IMR-90 (cell line): ENCODE results near the gene SLC25A33.

ENCODE experiments used
- CEBPB ChIP-seq: IDR thresholded peaks from 2 replicates; pipeline ENCODE4 v1.6.1; 2012; ENCODE audit warnings: low read depth, low read length, improper control_type of control experiment
- CHD1 ChIP-seq: IDR thresholded peaks from 2 replicates; pipeline ENCODE4 v1.6.1; 2012; ENCODE audit warnings: low read depth, low read length, improper control_type of control experiment
- ELK1 ChIP-seq: fragments of 150-350 bp; IDR thresholded peaks from 2 replicates; pipeline ENCODE4 v1.6.1; 2016; ENCODE audit warnings: low read depth, mild to moderate bottlenecking, low read length, moderate library complexity, borderline replicate concordance
- FOS ChIP-seq: fragments of 150-350 bp; IDR thresholded peaks from 2 replicates; pipeline ENCODE4 v1.6.1; 2016; ENCODE audit warnings: low read depth, low read length
- MAFK ChIP-seq: IDR thresholded peaks from 2 replicates; pipeline ENCODE4 v1.6.1; 2012; ENCODE audit warnings: low read depth, low read length, improper control_type of control experiment
- MAZ ChIP-seq: IDR thresholded peaks from 2 replicates; pipeline ENCODE4 v1.6.1; 2012; ENCODE audit warnings: low read depth, mild to moderate bottlenecking, low read length, improper control_type of control experiment, moderate library complexity, borderline replicate concordance
- NFE2L2 ChIP-seq: fragments of 150-350 bp; IDR thresholded peaks from 2 replicates; pipeline ENCODE4 v1.6.1; 2016; ENCODE audit warnings: low read depth, mild to moderate bottlenecking, low read length
- POLR2A ChIP-seq: IDR thresholded peaks from 2 replicates; pipeline ENCODE4 v1.6.1; 2012; ENCODE audit warnings: mild to moderate bottlenecking, low read depth, low read length
- RAD21 ChIP-seq: IDR thresholded peaks from 2 replicates; pipeline ENCODE4 v1.6.1; 2012; ENCODE audit warnings: low read length, improper control_type of control experiment
- RCOR1 ChIP-seq: IDR thresholded peaks from 2 replicates; pipeline ENCODE4 v1.6.1; 2012; ENCODE audit warnings: mild to moderate bottlenecking, low read length, improper control_type of control experiment; ENCODE audit not compliant: insufficient replicate concordance
- RFX5 ChIP-seq: IDR thresholded peaks from 2 replicates; pipeline ENCODE4 v1.8.0; 2012; ENCODE audit warnings: low read depth, mild to moderate bottlenecking, low read length, moderate library complexity
- TF ChIP-seq, protein P1 (sequence below): conservative IDR thresholded peaks from 2 replicates; pipeline ENCODE4 v1.5.1; 2012; ENCODE audit warnings: mild to moderate bottlenecking, low read depth, low read length, improper control_type of control experiment
- TF ChIP-seq, protein P2 (sequence below): fragments of 150-350 bp; IDR thresholded peaks from 2 replicates; pipeline ENCODE4 v1.6.1; 2017; ENCODE audit warnings: mild to moderate bottlenecking, antibody characterized with exemption, low read length, low read depth

DNA sequence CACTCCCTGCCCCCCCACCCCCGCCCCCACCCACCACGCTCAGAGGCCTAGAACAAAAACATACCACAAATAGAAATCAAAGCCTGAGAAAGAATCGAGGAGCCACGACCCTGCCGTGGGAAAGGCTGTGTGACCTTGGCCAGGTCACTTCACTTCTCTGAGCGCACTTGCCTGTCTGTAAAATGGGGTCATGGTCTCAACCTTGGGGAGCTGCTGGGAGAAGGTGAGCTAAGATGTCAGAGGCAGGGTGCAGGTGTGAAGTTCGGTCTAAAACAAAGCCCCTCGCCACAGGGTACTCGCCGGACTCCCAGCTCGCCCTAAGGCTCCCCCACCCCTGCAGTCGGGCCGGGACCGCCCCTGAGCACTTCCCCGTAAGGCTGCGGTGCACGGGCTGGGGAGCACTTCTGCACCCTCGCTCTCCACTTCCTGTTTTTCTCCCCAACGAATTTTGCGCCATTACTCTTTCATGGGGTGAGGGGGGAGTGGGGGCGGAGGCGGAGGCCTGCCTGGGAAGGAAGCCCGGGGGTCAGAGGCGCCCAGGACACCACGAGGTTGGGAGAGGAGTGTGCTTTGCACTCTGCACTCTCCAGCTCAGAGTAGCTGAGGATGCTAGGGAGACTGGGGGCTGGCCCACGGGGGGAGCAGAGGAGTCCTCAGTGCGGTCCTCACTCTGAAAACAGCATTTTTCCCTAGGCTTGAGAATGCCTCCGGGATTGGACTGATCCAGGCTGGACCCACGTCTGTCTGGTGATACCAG lies 90.4 kb downstream of the SLC25A33 start:
- no peak for TF ChIP-seq RAD21
- TF ChIP-seq, protein P1, sequence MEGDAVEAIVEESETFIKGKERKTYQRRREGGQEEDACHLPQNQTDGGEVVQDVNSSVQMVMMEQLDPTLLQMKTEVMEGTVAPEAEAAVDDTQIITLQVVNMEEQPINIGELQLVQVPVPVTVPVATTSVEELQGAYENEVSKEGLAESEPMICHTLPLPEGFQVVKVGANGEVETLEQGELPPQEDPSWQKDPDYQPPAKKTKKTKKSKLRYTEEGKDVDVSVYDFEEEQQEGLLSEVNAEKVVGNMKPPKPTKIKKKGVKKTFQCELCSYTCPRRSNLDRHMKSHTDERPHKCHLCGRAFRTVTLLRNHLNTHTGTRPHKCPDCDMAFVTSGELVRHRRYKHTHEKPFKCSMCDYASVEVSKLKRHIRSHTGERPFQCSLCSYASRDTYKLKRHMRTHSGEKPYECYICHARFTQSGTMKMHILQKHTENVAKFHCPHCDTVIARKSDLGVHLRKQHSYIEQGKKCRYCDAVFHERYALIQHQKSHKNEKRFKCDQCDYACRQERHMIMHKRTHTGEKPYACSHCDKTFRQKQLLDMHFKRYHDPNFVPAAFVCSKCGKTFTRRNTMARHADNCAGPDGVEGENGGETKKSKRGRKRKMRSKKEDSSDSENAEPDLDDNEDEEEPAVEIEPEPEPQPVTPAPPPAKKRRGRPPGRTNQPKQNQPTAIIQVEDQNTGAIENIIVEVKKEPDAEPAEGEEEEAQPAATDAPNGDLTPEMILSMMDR = no peak
- TF ChIP-seq POLR2A = no peak
- no peak for TF ChIP-seq CEBPB
- no peak for TF ChIP-seq MAZ
- no peak for TF ChIP-seq MAFK
- no peak for TF ChIP-seq FOS
- TF ChIP-seq RCOR1 = no peak
- no peak for TF ChIP-seq RFX5
- TF ChIP-seq CHD1 = no peak
- TF ChIP-seq, protein P2, sequence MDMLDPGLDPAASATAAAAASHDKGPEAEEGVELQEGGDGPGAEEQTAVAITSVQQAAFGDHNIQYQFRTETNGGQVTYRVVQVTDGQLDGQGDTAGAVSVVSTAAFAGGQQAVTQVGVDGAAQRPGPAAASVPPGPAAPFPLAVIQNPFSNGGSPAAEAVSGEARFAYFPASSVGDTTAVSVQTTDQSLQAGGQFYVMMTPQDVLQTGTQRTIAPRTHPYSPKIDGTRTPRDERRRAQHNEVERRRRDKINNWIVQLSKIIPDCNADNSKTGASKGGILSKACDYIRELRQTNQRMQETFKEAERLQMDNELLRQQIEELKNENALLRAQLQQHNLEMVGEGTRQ = no peak
- TF ChIP-seq ELK1 = no peak
- no peak for TF ChIP-seq NFE2L2
